HUES48 (cell line): ENCODE results near the gene DNLZ.

ENCODE experiments used
- H3K27ac ChIP-seq: one replicate; pipeline ENCODE4 v1.7.0; 2013; ENCODE audit warnings: low read depth, low read length, inconsistent platforms
- H3K27me3 ChIP-seq: 2 replicates; pipeline ENCODE4 v1.6.1; 2013; ENCODE audit warnings: mild to moderate bottlenecking, low read length; ENCODE audit not compliant: control insufficient read depth, insufficient read depth
- H3K36me3 ChIP-seq: 2 replicates; pipeline ENCODE4 v1.6.1; 2013; ENCODE audit warnings: low read length; ENCODE audit not compliant: control insufficient read depth, insufficient read depth
- H3K4me1 ChIP-seq: 2 replicates; pipeline ENCODE4 v1.6.1; 2013; ENCODE audit warnings: mild to moderate bottlenecking, low read length; ENCODE audit not compliant: control insufficient read depth, insufficient read depth
- H3K4me3 ChIP-seq: 2 replicates; pipeline ENCODE4 v1.5.1; 2013; ENCODE audit warnings: mild to moderate bottlenecking, low read depth, low read length
- H3K9ac ChIP-seq: 2 replicates; pipeline ENCODE4 v1.6.1; 2013; ENCODE audit warnings: mild to moderate bottlenecking, low read depth, low read length, moderate library complexity
- H3K9me3 ChIP-seq: 2 replicates; pipeline ENCODE4 v1.6.1; 2013; ENCODE audit warnings: low read length; ENCODE audit not compliant: control insufficient read depth, insufficient read depth

Gene DNLZ

DNA sequence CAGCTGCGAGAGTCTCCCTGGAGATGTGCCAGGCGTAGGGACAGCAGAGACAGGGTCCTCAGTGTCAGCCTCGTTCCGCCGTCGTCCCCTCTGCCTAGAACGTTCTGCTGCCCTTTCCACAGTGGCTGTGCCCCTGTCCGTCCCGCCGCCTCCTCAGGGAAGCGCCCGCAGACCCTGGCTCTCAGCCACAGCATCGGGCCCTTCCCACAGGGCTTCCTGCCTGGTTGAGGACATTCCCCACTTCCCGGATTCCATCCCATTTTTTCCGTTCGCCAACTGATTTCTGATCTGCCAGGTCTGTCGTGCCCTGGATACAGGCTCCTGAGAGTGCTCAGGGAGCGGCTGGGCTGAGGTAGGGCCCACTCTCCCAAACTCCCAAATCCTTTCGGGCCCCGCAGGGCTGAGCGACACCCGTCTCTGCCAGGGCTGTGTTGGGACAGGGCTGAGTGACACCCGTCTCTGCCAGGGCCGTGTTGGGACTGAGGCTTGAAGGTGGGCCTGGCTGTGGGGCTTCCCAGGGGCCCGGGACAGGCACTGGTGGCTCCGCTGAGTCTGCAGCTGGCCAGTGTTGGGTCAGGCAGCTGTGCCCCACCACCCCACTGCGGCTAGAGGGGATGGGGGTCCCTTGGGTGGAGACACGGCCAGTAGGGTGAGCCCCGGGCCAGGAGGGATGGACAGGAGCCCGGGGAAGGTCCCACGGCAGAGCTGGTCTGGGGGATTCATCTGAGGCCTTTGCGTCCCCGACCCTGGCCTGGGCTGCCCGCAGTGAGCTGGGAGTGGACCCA is 15.9 kb downstream of the DNLZ start:
- Histone ChIP-seq H3K4me1 (peaks cover 5% of the 10 kb centered on the region), H3K9me3 (no peaks in the 10 kb centered on the region), H3K27ac (no peak overlapping the region), H3K36me3 (no peaks in the 10 kb centered on the region), H3K27me3 (no peaks in the 10 kb centered on the region), H3K4me3 (no peak overlapping the region), H3K9ac (no peak overlapping the region)

DNA sequence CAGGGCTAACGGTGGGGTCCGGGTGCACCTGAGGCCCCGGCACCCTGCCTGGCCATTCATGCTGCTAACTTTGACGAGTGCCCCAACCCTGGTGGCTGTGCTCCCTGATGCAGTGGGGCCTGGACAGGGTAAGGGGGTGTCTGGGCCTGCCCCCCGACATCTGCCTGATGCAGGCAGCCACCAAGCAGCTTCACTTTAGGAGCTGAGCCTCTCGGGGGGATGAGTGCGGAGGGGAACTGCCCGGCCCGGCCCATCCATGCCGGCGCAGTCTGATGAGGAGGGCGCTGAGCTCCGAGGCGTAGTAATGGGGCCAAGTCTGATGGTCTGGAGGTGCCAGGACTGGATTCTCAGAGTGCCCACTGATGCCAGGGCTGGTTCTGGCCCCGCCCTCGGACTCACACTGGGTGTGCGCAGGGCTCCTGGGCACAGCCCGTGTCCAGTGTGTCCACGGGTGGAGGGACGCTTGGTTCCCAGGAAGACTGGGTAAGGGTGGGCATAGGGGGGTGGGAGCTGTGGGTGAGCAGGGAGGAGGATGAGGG is 16.5 kb downstream of the DNLZ start:
- H3K9ac ChIP-seq: no peak overlapping the region
- H3K4me3 ChIP-seq: no peak overlapping the region
- H3K27ac ChIP-seq: no peak overlapping the region
- H3K9me3 ChIP-seq: no peaks in the 10 kb centered on the region
- no peaks in the 10 kb centered on the region for H3K36me3 ChIP-seq
- peaks cover 5% of the 10 kb centered on the region for H3K4me1 ChIP-seq
- no peaks in the 10 kb centered on the region for H3K27me3 ChIP-seq

DNA sequence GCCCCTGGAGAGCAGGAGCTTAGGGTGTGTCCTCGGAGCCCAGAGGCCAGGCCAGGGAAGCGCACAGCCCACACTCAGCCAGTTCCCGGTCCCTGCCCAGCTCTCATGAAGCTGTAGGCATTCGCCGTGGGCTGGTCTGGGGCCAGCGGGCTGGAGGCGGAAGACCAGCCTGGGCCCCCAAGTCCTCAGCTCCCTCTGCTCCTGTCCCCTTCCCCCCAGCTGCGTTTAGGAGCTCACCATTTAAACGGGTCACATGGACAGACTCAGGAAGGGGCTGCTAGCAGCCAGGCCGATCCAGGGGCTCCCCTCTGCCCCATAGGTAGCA is 17.4 kb downstream of the DNLZ start:
- no peak overlapping the region for H3K4me3 ChIP-seq
- H3K9me3 ChIP-seq: no peaks in the 10 kb centered on the region
- H3K9ac ChIP-seq: no peak overlapping the region
- H3K27ac ChIP-seq: peak overlapping the region; percentile 40
- no peaks in the 10 kb centered on the region for H3K36me3 ChIP-seq
- no peaks in the 10 kb centered on the region for H3K27me3 ChIP-seq
- H3K4me1 ChIP-seq: peaks cover 5% of the 10 kb centered on the region

DNA sequence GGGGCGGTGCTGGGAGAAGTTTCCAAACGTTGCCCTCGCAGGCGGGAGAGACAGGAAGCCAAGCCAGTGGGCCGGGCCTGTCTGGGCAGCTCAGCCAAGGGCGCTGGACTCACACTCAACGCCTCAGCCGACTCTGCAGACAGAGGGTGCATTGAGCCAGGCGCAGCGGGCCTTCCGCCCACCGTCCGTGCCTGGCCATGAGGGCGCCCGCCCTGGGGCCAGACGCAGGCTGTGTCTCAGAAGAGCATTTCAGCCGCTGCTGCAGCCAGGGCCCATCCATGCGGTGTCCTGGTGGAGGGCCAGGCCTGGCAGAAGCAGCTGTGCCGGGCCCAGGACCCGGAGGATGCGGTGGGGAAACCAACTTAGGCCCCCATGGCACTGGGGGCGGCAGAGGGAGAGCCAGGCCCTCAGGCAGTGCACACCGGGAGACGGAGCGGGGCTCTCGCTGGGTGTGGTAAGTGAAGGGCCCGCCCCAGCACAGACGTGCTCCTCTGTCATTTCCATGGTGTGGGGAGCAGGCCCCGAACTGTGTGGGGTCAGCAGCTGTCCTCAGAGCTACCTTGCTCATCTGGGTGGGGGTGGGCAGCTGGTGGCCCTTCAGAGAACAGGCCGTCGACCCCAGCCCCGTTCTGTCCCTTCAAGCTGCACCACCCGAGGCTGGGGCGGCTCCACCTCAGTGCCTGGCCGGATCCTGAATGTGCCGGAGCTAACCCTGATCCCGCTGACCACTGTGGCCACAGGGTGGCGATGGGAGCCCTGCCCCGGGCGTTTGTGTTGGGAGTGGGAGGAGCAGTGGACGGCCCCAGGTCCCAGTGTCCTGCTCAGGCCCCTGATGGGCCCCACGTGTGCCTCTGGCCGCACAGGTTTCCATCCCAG is 18.0 kb downstream of the DNLZ start:
- Histone ChIP-seq H3K36me3 (no peaks in the 10 kb centered on the region), H3K27ac (peak overlapping the region; percentile 40), H3K4me3 (no peak overlapping the region), H3K9me3 (no peaks in the 10 kb centered on the region), H3K4me1 (peaks cover 5% of the 10 kb centered on the region), H3K27me3 (no peaks in the 10 kb centered on the region), H3K9ac (no peak overlapping the region)

DNA sequence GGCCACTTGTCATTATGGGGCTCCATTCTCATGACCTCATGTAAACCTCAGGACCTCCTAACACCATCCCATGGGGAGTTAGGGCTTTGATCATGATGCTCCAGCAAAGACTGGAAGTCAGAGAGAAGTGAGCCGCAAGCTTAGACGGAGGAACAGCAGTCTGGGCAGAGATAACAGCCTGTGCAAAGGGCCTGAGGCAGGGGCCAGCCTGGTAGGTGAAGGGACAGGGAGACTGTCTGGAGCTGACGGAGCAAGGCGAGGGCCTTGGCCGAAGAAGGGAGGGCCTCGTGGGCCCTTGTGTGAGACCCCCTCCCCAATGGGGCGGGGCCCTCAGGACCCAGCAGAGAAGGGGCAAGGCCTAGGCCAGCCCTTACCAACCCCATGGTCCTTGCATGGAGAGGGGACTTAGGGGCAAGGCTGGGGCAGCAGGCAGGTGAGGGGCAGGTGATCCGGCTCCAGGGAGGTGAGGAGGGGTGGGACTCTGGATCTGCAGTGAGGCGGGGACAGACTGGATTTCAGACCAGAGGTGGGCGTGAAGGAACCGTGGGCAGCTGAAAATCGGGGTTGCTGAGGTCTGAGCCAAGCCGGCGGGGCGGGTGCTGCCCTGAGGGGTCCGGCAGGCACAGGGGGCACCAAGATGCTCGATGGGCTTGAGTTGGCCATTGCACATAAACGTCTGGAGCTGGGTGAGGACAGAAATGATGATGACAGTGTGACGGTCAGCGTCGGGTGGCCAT is 18.8 kb downstream of the DNLZ start:
- Histone ChIP-seq H3K4me1 (peaks cover 5% of the 10 kb centered on the region), H3K9me3 (no peaks in the 10 kb centered on the region), H3K9ac (no peak overlapping the region), H3K36me3 (no peaks in the 10 kb centered on the region), H3K27ac (no peak overlapping the region), H3K27me3 (no peaks in the 10 kb centered on the region), H3K4me3 (no peak overlapping the region)

DNA sequence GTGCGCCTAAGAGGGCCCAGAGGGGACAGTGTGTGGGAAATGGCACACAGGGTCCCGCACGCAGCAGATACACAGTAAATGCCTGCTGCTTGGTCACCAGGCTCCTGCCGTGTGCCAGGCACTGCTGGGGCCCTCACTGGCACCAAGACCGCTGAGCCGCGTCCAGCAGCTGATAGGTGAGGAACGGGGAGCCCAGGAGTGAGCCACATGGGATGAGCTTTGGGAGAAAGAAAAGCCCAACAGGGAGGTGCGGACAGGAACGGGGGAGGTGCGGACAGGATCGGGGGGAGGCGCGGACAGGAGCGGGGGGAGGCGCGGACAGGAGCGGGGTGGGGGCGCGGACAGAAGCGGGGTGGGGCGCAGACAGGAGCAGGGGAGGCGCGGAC is 19.7 kb downstream of the DNLZ start:
- H3K9me3 ChIP-seq: no peaks in the 10 kb centered on the region
- no peak overlapping the region for H3K27ac ChIP-seq
- H3K27me3 ChIP-seq: no peaks in the 10 kb centered on the region
- H3K9ac ChIP-seq: no peak overlapping the region
- H3K36me3 ChIP-seq: no peaks in the 10 kb centered on the region
- peaks cover 5% of the 10 kb centered on the region for H3K4me1 ChIP-seq
- no peak overlapping the region for H3K4me3 ChIP-seq

DNA sequence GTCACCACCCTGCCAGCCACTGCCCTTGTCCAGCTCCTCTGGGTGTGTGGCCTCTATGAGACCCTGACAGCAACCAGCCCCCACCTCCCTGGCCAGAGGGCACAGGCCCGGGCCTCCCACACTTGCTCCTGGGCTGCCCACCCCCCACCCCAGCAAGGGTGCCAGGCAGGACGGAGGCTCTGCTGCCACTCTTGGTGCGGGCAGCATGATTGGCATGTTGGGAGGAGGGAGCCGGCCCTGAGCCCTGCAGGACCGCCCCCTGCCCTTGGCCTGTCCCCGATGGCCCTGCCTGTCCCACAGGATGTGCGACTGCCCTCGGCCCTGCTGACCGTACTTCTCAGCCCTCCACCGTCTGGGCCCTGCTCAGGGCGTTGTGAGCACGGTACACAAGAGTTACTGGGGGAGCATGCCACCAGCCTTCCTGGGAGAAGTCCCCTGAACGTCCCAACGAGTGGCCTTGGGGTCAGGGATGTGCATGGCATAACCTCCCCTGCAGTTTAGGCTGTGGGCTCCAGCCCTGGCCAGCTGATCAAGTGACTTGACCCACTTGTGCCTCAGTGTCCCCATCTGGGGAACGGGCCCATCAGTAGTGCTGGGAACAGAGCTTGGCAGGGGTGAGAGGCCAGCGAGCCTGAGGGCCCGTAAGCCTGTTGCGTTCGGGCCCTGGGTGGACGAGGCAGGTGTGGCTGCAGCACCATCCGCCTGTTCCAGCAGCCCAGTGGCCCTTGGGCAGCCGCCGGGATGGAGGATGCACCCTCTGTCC is 20.2 kb downstream of the DNLZ start:
- H3K4me3 ChIP-seq: peak overlapping the region; percentile 54; the same call in 1 of the 2 replicates
- H3K36me3 ChIP-seq: no peaks in the 10 kb centered on the region
- peak overlapping the region; percentile 78 for H3K27ac ChIP-seq
- 0 out of 2 replicates have a peak overlapping the region, but pooled peaks have one; percentile 7 for H3K9ac ChIP-seq
- no peaks in the 10 kb centered on the region for H3K27me3 ChIP-seq
- H3K4me1 ChIP-seq: peaks cover 5% of the 10 kb centered on the region
- no peaks in the 10 kb centered on the region for H3K9me3 ChIP-seq

DNA sequence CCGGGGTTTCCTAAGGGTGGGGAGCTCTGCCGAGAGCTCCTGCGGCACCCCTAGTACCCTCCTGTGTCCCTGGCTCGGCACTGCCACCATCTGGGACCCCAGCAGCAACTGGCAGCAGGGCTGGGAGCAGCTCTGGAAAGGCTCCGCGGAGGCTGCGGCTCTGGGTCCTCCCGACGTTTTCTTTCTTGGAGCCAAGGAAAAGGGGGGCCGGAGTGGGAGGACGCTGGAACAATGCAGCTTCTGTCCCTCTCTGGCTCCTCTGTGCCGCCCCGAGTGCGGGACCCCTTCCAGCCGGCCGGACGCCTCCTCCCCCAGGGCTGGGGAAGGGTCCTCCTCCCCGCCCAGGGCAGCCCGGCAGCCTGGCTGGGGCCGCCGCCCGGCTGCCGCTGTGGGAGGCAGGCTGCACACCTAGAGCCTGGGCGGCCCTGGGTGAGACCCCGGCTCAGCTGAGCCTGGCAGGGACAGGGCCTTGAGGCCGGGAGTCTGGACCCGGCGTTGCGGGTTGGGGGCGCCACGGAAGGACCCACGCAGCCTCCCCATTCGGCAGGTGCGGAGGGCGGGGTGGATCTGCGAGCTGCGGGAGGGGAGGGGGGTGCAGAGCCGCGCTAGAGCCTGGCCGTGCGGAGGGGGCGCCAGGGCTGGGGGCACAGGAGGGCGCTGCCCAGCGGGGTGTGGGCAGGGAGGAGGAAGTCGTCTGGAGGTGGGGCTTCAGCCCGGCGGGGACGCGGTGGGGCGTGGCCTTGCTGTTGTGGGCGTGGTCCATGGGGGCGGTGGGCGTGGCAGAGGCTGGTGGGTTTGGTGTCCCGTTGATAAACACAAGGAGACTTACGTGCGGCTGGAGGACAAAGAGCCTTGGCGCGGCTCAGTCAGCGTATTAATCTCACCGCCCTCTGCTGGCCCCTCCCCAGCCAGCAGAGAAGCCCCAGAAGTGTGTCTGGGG is 21.1 kb downstream of the DNLZ start:
- Histone ChIP-seq H3K4me3 (peak overlapping the region; percentile 54), H3K4me1 (peaks cover 5% of the 10 kb centered on the region)

DNA sequence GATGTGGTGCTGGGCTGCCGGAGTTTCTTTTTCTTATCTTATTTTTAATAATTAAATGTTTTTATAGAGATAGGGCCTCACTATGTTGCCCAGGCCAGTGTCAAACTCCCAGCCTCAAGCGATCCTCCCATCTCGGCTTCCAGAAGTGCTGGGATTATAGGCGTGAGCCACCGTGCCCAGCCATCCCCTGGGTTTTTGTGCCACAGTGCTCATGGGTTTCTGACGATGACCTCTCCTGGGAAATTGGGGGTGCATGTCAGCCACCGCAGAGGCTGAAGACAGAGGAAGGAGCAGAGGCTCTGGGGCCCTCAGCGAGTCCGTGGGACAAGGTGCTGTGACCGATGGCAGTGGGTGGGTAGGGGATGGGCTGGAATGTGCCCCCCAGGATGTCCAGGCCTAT is 21.8 kb downstream of the DNLZ start:
- H3K36me3 ChIP-seq: no peaks in the 10 kb centered on the region
- H3K27ac ChIP-seq: peak overlapping the region; percentile 50
- no peak overlapping the region for H3K4me3 ChIP-seq
- H3K27me3 ChIP-seq: no peaks in the 10 kb centered on the region
- no peaks in the 10 kb centered on the region for H3K9me3 ChIP-seq
- no peak overlapping the region for H3K9ac ChIP-seq
- H3K4me1 ChIP-seq: peaks cover 5% of the 10 kb centered on the region

More for the DNA sequence above, 21.1 kb downstream of the DNLZ start:
- no peaks in the 10 kb centered on the region for H3K27me3 ChIP-seq
- H3K9me3 ChIP-seq: no peaks in the 10 kb centered on the region
- 0 out of 2 replicates have a peak overlapping the region, but pooled peaks have one; percentile 7 for H3K9ac ChIP-seq
- H3K36me3 ChIP-seq: no peaks in the 10 kb centered on the region
- H3K27ac ChIP-seq: peak overlapping the region; percentile 78
